Upper lobe of left lung (tissue), 4 donors: Measurements from ENCODE around the gene CDC26.

Source experiments
- CTCF ChIP-seq, 6 experiments: fragments of 450-650 bp in 4 of 6; fragments of 200-600 bp in 2 of 6; sonication (generic) in 2 of 6; IDR thresholded peaks; one replicate each; pipeline ENCODE4 v1.5.1; 2016 to 2019; ENCODE audit warnings: antibody characterized with exemption in 6 of 6
- POLR2A ChIP-seq, 4 donors: fragments of 450-650 bp; IDR thresholded peaks; one replicate each; pipeline ENCODE4 v1.5.1; 2016 to 2017; ENCODE audit warnings: antibody characterized with exemption in 4 of 4, mild to moderate bottlenecking in 2 of 4
- POLR2AphosphoS5 ChIP-seq, 2 donors: sonication (generic); formaldehyde crosslinking; IDR thresholded peaks; one replicate each; pipeline ENCODE4 v1.5.1; 2017; ENCODE audit warnings: antibody characterized with exemption in 2 of 2

- TF ChIP-seq CTCF (IDR thresholded peaks at IDR 0.05) (no peak), POLR2A (IDR thresholded peaks at IDR 0.05) (no peak), POLR2AphosphoS5 (IDR thresholded peaks at IDR 0.05) (no peak)
Measured at GRCh38 chr9:113322671-113323070, 47.3 kb upstream of the CDC26 start.
